Fibroblast of villous mesenchyme (primary cell): Measurements from ENCODE around the gene PCP2. TPM values are rescaled to one million over a fixed set of nuclear protein-coding genes. Genes with fewer than 3 reads are reported as not detected.

Experiments
- DNase-seq: peaks from one replicate; pipeline ENCODE4 v3.0.0-alpha.2; 2010; ENCODE audit warnings: low read depth
- H3K4me3 ChIP-seq: 2 replicates; pipeline ENCODE4 v1.5.1; 2011; ENCODE audit warnings: low read depth, mild to moderate bottlenecking, low read length
- CTCF ChIP-seq: IDR thresholded peaks from 2 replicates; pipeline ENCODE4 v1.5.1; 2012; ENCODE audit warnings: low read depth, mild to moderate bottlenecking, low read length; ENCODE audit not compliant: insufficient read depth
- small RNA-seq: library from RNA; depleted of rRNA; stranded (forward); fragments of <200 nt; gene quantifications from one replicate; pipeline ENCODE3, GENCODE V24; 2012
- total RNA-seq: library from RNA; depleted of rRNA; stranded (reverse); fragments of >200 nt; gene quantifications from 2 replicates; pipeline ENCODE4 v1.2.3, GENCODE V29; 2012

The PCP2 gene
- total RNA-seq, 1 donor: 0.43 TPM

- no peak for TF ChIP-seq CTCF
- no peak overlapping the region for H3K4me3 ChIP-seq
- DNase-seq: no peak
Observed at GRCh38 chr19:7596211-7596937, 37.1 kb downstream of the PCP2 start.

- no peak within 1 kb of the TSS for H3K4me3 ChIP-seq
- peak; percentile 5 for DNase-seq
- no peak for TF ChIP-seq CTCF
Observed at GRCh38 chr19:7595466-7596133, 37.9 kb downstream of the PCP2 start, which contains the start of gene CAMSAP3. Gene CAMSAP3 (plus strand): TSS chr19:7595863. CDS start chr19:7596003, 140 bp downstream.

GRCh38 chr19:7590256-7590655 is 43.3 kb downstream of the PCP2 start:
- no peak overlapping the region for H3K4me3 ChIP-seq
- no peak for DNase-seq
- no peak for TF ChIP-seq CTCF

- no peak for TF ChIP-seq CTCF
- DNase-seq: no peak
- no peak overlapping the region for H3K4me3 ChIP-seq
Observed at GRCh38 chr19:7589822-7590221, 43.7 kb downstream of the PCP2 start.

- no peak overlapping the region for H3K4me3 ChIP-seq
- DNase-seq: no peak
- no peak for TF ChIP-seq CTCF
Observed at GRCh38 chr19:7582446-7582845, 51.1 kb downstream of the PCP2 start.

Small RNA genes lying within 50 kb of the gene (small RNA-seq; reads per million reads assigned to genes)
- gene MIR6792: not detected

Other genes with a start within 250 kb of the PCP2 start
- 2.3 and 2.6 TPM in 2 replicates for gene PEX11G, start 144.7 kb downstream of the PCP2 start, total RNA-seq
- gene ZNF358, start 117.6 kb downstream of the PCP2 start, total RNA-seq: 13.8 and 20.9 TPM in 2 replicates
- 5.5 and 8.6 TPM in 2 replicates for gene MCOLN1, start 111.1 kb downstream of the PCP2 start, total RNA-seq
- gene PNPLA6, start 98.0 kb downstream of the PCP2 start, total RNA-seq: 101 and 106 TPM in 2 replicates
- gene CAMSAP3, start 37.9 kb downstream of the PCP2 start, total RNA-seq: not detected in 2 replicates
- 32.0 and 34.1 TPM in 2 replicates for gene XAB2, start 4.2 kb downstream of the PCP2 start, total RNA-seq
- 10.4 and 11.9 TPM in 2 replicates for gene PET100, start 3.9 kb downstream of the PCP2 start, total RNA-seq
- gene STXBP2, start 3.4 kb upstream of the PCP2 start, total RNA-seq: 4.2 and 9.9 TPM in 2 replicates
- gene RETN, start 35.3 kb upstream of the PCP2 start, total RNA-seq: not detected in 2 replicates
- gene MCEMP1, start 43.4 kb upstream of the PCP2 start, total RNA-seq: not detected in 2 replicates
- gene TRAPPC5, start 47.1 kb upstream of the PCP2 start, total RNA-seq: 29.0 and 29.8 TPM in 2 replicates
- not detected in 2 replicates for gene FCER2, start 68.4 kb upstream of the PCP2 start, total RNA-seq
- not detected in 2 replicates for gene CLEC4G, start 98.4 kb upstream of the PCP2 start, total RNA-seq
- not detected in 2 replicates for gene CD209, start 113.8 kb upstream of the PCP2 start, total RNA-seq
- under 0.01 TPM in 1 of 2 replicates, not detected in the other for gene CLEC4M, start 129.5 kb upstream of the PCP2 start, total RNA-seq
- 24.8 and 25.5 TPM in 2 replicates for gene EVI5L, start 196.5 kb upstream of the PCP2 start, total RNA-seq
- gene PRR36, start 240.7 kb upstream of the PCP2 start, total RNA-seq: under 0.01 TPM in 1 of 2 replicates, not detected in the other